GM19397 (cell line): ENCODE data around the gene PPP1CA.

Experiments
- ATAC-seq: cut with Tn5 transposase; IDR thresholded peaks from one replicate; pipeline ENCODE4 v1.9.1; 2021; ENCODE audit warnings: mild to moderate bottlenecking, moderate library complexity; ENCODE audit not compliant: unreplicated experiment

The PPP1CA gene

DNA sequence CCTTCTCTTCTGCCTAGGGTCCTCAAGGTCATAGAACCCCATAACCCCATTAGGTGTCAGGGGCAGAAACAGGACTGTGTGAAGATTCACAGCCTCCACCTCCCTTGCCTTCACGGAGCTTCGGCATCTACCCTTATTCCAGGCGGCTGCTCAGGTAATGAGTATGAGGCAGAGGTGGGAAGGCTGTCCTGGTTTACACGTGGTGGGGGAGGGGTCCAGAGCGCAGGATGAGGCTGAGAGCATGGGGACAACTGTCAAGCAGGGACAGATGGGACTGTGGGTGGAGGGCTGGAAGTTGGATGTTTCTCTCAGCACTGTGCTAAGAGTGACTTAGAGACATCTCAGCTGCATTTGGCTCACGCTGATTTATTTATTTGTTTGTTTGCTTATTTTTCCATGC, 14.1 kb downstream of the PPP1CA start:
- no peak for ATAC-seq

GRCh38 chr11:67387069-67387468, 14.6 kb downstream of the PPP1CA start:
- ATAC-seq = no peak

GRCh38 chr11:67384851-67385366, 16.7 kb downstream of the PPP1CA start:
- no peak for ATAC-seq

DNA sequence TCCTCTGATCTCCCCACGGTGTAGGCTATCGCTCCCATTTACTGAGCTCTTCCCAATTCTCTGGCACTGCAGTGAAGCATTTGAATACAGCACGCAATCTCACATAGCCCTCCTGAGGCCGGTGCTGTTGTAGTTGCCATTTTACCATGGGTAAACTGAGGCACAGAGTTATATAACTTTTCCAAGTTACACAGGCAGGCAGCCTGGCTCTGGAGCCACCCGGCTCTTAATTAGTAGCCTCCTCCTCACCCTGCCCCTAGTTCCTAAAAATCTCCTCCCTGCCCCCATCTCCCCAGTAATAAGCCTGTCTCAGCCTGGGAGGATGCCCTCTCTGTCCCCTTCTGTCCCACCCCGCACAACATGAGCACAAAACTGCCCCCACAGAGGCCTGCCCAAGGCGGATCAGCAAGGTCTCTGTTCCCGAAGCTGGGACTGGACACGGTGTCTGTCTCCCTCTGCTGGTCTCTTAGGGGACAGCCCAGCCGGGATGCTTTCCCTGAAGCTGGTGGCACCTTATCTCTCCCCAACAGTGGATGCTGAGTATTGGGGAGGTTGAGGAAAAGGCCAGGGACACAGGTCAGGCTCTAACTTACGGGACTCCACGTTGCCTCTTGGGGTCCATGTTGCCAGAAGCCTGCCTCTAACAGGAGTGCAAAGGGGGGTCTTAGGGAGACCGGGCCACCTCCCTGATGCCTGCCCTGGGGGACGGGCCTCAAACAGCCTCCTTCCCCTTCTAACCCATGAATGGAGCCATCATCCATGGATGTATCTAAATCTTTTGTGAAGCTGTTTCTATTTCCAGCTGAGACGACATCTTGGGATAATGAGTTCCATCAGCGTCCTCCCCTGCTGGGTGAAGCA, 19.2 kb downstream of the PPP1CA start:
- no peak for ATAC-seq

DNA sequence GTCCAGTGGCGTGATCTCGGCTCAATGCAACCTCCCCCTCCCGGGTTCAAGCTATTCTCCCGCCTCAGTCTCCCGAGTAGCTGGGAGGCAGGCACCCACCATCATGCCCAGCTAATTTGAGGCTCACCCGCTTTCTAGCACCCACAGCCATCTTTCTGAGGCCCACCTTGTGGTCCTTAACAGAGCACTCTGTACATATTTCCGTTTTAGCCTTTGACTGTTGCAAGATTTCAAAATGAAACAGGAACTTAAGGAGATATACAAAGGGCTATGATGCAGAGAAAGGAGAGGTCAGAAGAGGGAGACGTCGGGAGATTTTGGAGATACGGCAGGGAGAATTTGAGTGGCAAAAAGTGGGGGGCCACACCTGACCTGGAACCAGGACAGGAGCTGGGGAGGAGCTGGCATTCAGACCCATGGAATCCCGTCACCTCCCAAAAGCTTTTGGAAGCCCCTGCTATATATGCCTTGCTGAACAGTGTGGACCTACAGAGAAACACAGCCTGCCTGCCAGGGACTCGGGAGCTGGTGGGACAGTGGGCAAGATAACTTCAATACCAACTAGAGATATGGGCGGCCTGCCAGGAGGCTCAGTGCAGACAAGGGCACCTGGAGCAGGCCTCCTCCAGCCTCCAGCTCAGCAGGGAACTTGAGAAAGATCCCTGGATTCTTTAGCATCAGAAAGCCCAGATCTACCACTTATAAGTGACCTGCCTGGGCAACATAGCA, 20.2 kb downstream of the PPP1CA start:
- no peak for ATAC-seq

- no peak for ATAC-seq
Measured at GRCh38 chr11:67379061-67380058, 22.3 kb downstream of the PPP1CA start.

DNA sequence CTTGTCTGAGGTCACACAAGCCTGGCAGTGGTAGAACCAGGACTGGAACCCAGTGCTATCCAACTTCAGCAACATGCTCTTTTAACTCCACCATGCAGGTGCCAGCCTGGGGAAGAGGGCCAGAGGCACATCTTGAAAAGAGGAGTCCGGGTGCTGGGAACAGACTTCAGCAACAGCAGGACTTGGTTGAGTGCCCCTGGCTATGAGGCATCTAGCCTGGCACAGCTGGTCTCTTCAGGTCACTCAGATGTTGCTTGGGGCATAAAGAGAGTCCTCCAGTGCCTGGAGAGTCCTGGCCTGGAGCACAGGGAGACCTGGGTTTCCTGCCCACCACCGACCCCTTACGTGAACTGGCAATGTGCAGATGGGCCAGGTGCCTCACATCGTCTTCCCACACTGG, 23.1 kb downstream of the PPP1CA start:
- ATAC-seq = no peak

- no peak for ATAC-seq
Measured at GRCh38 chr11:67376873-67377808, 24.5 kb downstream of the PPP1CA start.

DNA sequence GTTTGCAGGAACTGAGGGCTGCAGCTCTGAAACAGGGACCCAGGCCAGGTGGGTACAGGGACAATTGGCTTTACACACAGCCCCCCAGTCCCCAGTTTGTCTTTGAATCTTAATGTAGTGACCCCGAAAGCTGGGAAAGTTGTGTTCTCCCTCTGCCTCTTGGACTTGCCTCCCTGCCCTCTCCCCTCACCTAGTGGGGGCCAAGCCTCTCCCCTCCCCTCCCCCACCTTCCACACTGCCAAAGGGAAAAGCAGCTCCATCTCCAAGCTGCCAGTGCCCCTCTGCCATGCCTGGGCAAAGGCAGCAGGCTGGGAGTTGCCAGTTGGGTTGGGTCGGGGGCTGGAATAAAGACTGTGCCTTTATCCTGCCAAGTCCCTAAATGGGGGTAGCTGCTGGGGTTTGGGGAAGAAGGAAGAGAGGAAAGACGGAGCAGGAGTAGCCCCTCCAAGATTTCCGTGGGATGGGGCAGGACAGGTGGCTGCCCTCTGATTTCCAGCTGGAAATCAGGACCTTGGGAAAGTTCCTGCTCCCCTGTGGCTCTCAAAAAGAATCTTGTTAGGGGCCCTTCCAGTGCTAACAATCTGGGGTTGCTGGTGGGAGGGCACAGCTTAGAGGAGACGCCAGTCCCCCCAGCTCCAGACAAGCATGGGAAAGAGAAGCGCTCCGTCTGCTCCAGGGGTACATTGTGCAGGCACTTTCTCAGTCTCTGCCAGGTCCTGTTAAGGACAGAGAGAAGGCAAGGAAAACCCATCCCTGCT, 25.4 kb downstream of the PPP1CA start:
- ATAC-seq = no peak

GRCh38 chr11:67375320-67376055, 26.2 kb downstream of the PPP1CA start:
- ATAC-seq = no peak

DNA sequence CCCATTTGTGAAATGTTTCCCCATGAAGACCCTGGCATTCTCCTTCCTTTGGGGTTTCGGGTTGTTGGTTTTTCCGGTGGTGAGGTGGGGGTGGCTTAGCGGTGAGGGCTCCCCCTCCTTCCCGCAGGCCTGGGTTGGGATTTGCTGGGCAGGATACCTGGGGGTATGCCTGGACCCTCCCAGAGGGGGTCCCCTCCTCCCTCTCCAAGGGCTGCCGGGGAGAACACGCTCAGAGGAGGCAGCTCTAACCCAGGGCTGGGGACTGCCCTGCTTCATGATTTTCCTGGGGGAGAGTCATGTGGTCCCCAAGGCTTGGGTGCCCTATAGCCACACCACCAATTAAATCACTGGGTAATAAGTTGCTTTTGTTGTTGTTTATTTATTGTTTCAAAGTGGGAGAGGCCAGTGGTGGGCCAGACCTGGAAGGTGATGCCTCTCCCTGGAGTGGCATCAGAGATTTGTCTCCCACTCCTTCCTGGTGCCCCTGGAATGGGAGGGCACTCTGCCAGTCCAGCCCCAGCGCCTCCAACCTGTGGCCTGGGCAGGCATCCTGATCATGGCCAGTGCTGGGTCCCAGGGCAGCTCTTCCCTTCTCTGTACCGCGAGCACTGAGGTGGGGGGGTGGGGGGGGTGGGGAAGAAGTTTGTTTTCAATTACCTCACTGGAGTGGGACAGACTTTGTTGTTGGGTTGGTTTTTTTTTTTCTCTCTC, 26.9 kb downstream of the PPP1CA start:
- ATAC-seq = no peak

DNA sequence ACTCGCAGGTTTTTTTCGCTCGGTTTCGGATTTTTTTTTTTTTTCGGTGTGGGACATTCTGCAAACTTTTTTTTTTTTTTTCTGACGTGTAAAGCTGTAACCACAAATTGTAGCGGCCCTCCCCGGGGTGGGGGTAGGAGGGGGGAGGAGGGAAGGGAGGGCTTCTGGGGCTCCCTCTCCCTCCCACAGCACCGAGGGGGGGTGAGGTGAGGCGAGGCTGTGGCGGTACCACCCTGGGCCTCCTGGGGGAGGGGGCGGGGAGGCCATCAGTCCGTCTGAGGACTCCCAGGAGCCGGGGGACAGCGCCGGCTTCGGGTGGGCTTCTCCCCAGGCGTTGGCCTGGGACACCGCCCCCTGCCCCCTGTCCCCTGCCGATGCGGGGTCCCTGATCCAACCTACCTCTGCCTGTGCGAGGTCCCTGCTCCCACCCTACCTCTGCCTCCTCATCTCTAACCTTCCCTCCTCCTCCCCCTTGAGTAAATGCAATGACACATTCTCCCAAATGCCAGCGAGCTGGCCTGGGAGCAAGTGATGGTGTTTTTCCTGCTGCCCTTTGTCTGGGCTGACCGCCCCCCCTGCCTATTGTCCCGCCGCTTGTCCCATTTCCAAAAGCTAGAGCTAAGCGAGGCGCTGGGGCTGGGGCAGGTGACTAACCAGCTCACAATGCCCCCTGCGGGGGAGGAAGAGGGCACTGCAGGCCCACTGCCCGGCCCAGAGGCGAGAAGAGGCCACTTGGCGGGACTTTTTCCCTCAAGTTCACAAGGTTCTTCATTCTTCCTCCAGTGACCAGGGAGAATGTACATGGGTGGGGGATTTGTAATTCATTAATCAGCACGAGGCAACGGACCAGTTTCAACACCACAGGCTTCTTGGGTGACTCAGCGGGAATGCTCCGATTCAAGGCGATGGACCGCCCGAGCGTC, 27.7 kb downstream of the PPP1CA start:
- ATAC-seq = no peak

DNA sequence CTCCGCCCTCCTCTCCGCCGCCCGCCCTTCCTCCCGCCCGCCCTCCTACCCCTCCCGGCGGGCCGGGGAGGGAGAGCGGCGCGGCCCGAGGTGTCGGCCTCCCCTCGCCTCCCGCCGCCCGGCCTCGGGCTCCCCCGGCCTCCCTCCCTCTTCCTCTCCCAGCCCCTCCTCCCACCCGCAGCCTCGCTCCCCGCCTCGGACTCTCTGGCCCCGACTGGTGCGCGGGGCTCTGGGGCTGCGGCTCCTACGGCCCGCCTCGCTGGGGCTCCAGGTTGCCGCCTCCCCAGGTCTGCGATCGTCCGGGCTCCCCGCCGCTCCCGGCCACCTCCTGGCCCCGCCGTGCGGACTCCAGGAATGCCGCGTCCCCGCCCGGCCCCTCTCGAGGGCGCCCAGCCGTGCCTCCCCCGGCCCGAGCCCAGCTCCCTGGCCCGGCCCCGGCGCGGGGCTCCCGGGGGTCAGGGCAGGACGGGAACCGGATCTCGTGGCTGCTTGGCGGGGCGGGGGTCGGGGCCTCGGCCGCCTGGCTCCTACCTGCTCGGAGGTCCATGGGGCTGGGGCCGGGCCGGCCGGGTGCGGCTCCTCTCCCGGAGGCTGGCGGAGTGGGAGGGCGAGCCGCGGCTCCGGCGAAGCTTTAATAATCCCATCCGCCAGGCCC, 28.5 kb downstream of the PPP1CA start, which contains the start of gene CLCF1:
Gene CLCF1 (minus strand): TSS at position 606 of the 655 bp plus-strand sequence. CDS start 59 bp downstream, at position 547.
- no peak for ATAC-seq

DNA sequence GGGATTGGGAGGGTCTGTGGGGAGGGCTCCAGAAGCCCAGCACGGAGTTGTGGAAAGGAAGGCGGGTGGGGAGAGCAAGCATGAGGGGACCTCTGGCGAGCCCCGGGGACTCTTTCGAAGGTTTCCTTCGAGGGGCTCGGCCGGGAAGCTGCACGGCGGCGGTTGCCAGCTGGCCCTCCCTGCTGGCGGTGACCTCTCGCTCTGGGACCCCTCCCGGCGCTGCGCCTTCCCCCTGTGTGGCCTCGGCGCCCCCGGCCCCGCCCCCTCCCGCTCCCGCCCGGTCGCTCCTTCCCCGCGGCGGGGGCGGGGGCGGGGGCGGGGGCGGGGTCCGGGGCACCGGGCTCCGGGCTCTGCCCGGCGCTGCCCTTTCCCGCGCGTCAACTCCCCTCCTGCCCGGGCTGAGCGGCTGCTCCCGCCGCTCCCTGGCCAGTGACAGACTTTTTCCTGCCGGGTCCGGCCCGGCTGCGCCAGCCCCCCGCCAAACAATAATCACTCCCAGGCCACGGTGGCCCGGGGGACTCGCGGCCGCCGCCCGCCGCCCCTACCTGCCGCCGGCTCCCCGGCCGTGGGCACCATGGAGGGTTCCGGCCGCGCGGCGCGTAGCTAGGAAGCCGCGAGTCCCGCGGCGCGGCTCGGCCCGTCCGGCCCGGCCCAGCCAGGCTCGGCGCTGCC, 29.2 kb downstream of the PPP1CA start:
- no peak for ATAC-seq

DNA sequence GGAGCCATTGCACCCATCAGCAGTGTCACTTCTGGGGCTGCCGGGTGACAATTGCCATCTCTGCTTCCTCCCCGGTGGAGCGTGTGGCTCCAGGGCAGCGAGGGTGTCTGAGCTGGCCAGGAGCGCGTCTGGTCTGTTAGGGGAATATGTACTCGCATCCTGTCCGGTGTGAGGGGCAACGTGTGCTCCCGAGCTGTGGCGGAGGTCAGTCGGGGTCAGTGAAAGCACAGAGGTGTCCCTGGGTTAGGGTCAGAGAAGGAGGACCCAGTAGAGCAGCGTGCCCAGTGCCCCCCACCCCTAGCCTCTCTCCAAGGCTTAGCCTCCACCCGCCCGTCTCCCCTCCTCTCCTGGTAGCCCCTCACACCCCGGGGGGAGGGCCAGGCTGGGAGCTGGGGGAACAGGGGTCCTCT, 29.7 kb downstream of the PPP1CA start:
- ATAC-seq = no peak
